Endodermal cell (in vitro differentiated cells): Measurements from ENCODE around the gene MCTP1. TPM values are rescaled to one million over a fixed set of nuclear protein-coding genes. Genes with fewer than 3 reads are reported as not detected.
"Not testable (repeated sequence)": the region's sequence is repeated elsewhere in the genome, so short reads cannot be mapped to it uniquely, and the experiment has no call there.

ENCODE experiments used
- DNase-seq: peaks from one replicate; pipeline ENCODE4 v3.0.0-alpha.2; 2017
- H3K27ac ChIP-seq: 2 replicates; pipeline ENCODE4 v1.5.1; 2013; ENCODE audit warnings: mild to moderate bottlenecking, low read depth, low read length, moderate library complexity
- H3K27me3 ChIP-seq: 2 replicates; pipeline ENCODE4 v1.6.1; 2013; ENCODE audit warnings: mild to moderate bottlenecking, low read length, moderate library complexity; ENCODE audit not compliant: insufficient read depth, control insufficient read depth, poor library complexity, severe bottlenecking
- H3K36me3 ChIP-seq: 2 replicates; pipeline ENCODE4 v1.7.0; 2013; ENCODE audit warnings: mild to moderate bottlenecking, low read length, moderate library complexity; ENCODE audit not compliant: control insufficient read depth, insufficient read depth
- H3K4me1 ChIP-seq: one replicate; pipeline ENCODE4 v1.7.0; 2013; ENCODE audit warnings: low read length; ENCODE audit not compliant: control insufficient read depth, insufficient read depth
- H3K4me3 ChIP-seq: 2 replicates; pipeline ENCODE4 v1.5.1; 2013; ENCODE audit warnings: mild to moderate bottlenecking, low read length, moderate library complexity
- H3K9ac ChIP-seq: 2 replicates; pipeline ENCODE4 v1.6.1; 2013; ENCODE audit warnings: mild to moderate bottlenecking, low read length, moderate library complexity; ENCODE audit not compliant: poor library complexity, severe bottlenecking; ENCODE audit errors: extremely low read depth
- H3K9me3 ChIP-seq: 2 replicates; pipeline ENCODE4 v1.6.1; 2013; ENCODE audit warnings: mild to moderate bottlenecking, low read length, moderate library complexity; ENCODE audit not compliant: control insufficient read depth
- H3K27ac Mint-ChIP-seq: 2 replicates; pipeline ENCODE4 v1.8.0; 2020; ENCODE audit warnings: mixed read lengths
- H3K27me3 Mint-ChIP-seq: 2 replicates; pipeline ENCODE4 v1.8.0; 2021; ENCODE audit warnings: mild to moderate bottlenecking, mixed read lengths; ENCODE audit not compliant: insufficient read depth
- H3K36me3 Mint-ChIP-seq: 2 replicates; pipeline ENCODE4 v1.8.0; 2020; ENCODE audit warnings: low read depth, mixed read lengths
- H3K4me1 Mint-ChIP-seq: 2 replicates; pipeline ENCODE4 v1.8.0; 2020; ENCODE audit warnings: mixed read lengths
- H3K4me3 Mint-ChIP-seq: 2 replicates; pipeline ENCODE4 v1.8.0; 2020; ENCODE audit warnings: mild to moderate bottlenecking, moderate library complexity, mixed read lengths
- H3K9me3 Mint-ChIP-seq: 2 replicates; pipeline ENCODE4 v1.8.0; 2020; ENCODE audit warnings: mild to moderate bottlenecking, mixed read lengths
- WGBS, 2 experiments: methylation state at CpG; one replicate each; pipeline versions ENCODE4 v1.1.5 to v1.1.7; 2013; ENCODE audit warnings: missing lambda C conversion rate in 2 of 2, mixed read lengths in 1 of 2; ENCODE audit not compliant: insufficient coverage in 1 of 2, insufficient read length in 1 of 2; 5-methylcytosine and 5-hydroxymethylcytosine counted together
- total RNA-seq, 2 donors: library from RNA; stranded (reverse); fragmentation: NEBNext Ultra II Directional in 1 of 2; extraction: Animal tissue kit (Norgen Biotek cat#: 25700) in 1 of 2; gene quantifications; 2 replicates in 1 of 2; 3 replicates in 1 of 2; pipeline ENCODE4 v1.2.1, GENCODE V29; 2021
- TF ChIP-seq, protein P1 (sequence below): fragments of 200-600 bp; sonication (generic); conservative IDR thresholded peaks from 2 replicates; pipeline ENCODE4 v1.5.0; 2021; ENCODE audit warnings: antibody characterized with exemption, mild to moderate bottlenecking

Gene MCTP1
- total RNA-seq, 2 donors from 2014 or later, result 0.71 to 3.7 TPM

DNA sequence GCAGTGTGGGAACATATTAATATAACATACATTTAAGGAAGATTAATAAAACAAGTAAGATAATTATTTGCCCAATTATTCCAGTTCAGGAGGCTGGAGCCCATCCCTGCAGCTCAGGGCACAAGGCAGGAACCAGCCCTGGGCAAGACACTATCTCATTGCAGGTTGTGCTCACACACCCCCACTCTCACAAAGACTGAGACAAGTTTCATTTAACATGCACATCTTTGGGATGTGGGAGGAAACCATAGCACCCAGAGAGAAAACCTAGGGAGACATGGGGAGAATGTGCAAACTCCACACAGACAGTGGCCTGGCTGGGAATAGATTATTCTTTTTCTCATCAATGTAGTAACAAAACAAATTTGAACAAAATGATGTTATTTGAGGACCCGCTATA, 279.1 kb downstream of the MCTP1 start:
- peaks cover 42% of the 10 kb centered on the region for H3K9me3 Mint-ChIP-seq
- TF ChIP-seq, protein P1, sequence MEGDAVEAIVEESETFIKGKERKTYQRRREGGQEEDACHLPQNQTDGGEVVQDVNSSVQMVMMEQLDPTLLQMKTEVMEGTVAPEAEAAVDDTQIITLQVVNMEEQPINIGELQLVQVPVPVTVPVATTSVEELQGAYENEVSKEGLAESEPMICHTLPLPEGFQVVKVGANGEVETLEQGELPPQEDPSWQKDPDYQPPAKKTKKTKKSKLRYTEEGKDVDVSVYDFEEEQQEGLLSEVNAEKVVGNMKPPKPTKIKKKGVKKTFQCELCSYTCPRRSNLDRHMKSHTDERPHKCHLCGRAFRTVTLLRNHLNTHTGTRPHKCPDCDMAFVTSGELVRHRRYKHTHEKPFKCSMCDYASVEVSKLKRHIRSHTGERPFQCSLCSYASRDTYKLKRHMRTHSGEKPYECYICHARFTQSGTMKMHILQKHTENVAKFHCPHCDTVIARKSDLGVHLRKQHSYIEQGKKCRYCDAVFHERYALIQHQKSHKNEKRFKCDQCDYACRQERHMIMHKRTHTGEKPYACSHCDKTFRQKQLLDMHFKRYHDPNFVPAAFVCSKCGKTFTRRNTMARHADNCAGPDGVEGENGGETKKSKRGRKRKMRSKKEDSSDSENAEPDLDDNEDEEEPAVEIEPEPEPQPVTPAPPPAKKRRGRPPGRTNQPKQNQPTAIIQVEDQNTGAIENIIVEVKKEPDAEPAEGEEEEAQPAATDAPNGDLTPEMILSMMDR, result no peak

DNA sequence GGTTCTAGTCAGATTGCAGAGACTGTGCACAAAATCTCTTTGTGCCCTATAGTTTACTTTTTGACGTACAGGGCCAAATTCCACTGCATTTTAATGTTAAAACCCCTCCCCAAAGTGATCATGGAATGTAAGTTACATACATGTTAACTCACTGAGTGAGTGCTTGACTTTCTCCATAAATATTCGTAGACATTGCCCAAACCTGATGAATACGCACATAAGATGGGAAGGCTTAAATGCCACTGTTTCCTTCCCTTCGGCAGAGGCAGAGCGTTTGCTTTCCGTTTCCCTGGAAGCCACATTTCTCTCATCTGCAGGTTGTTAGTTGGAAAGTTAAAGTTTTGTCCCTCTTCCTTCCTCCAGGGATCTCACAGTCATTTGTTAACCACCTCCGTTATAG, 286.2 kb downstream of the MCTP1 start:
- WGBS, 2 experiments, result 61 to 76% methylated on average over 3 to 6 of the region's 7 CpGs
- no peak overlapping the region for H3K27ac Mint-ChIP-seq

More for the DNA sequence above, 279.1 kb downstream of the MCTP1 start:
- DNase-seq, result no peak
- Histone ChIP-seq H3K27me3 (no peaks in the 10 kb centered on the region), H3K4me1 (no peaks in the 10 kb centered on the region), H3K9me3 (peaks cover 16% of the 10 kb centered on the region), H3K9ac (no peak overlapping the region), H3K4me3 (no peak overlapping the region), H3K27ac (no peak overlapping the region), H3K36me3 (no peaks in the 10 kb centered on the region)
- Mint-ChIP-seq H3K4me1 (no peaks in the 10 kb centered on the region), H3K27ac (no peak overlapping the region), H3K36me3 (peaks cover 9% of the 10 kb centered on the region), H3K27me3 (no peaks in the 10 kb centered on the region), H3K4me3 (no peak overlapping the region)
- WGBS, 2 experiments, result no CpG with 5 or more reads among the region's 1 CpG

DNA sequence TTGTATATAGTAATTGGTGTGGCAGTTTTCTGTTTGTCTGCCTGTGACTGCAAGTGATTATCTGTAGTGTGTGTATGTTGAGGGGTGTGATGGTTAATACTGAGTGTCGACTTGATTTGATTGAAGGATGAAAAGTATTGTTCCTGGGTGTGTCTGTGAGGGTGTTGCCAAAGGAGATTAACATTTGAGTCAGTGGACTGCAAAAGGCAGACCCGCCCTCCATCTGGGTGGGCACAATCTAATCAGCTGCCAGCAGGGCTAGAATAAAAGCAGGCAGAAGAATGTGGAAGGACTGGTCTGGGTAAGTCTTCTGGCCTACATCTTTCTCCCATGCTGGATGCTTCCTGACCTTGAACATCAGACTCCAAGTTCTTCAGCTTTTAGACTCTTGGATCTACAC, 290.4 kb downstream of the MCTP1 start:
- WGBS, 2 experiments, result 94 to 100% methylated on average over 1 to 2 of the region's 2 CpGs
- not testable (repeated sequence) for H3K4me3 Mint-ChIP-seq, H3K36me3 Mint-ChIP-seq, H3K27me3 ChIP-seq, H3K9ac ChIP-seq, H3K36me3 ChIP-seq, H3K27ac ChIP-seq, H3K9me3 Mint-ChIP-seq, H3K4me1 ChIP-seq, DNase-seq, H3K4me3 ChIP-seq, H3K9me3 ChIP-seq, H3K27ac Mint-ChIP-seq, H3K27me3 Mint-ChIP-seq
- H3K4me1 Mint-ChIP-seq, result peaks cover 27% of the 10 kb centered on the region

More for the DNA sequence above, 286.2 kb downstream of the MCTP1 start:
- H3K36me3 ChIP-seq, result no peaks in the 10 kb centered on the region
- DNase-seq, result no peak
- H3K27me3 Mint-ChIP-seq, result no peaks in the 10 kb centered on the region
- H3K4me3 ChIP-seq, result no peak overlapping the region
- H3K9me3 ChIP-seq, result peaks cover 3% of the 10 kb centered on the region
- peaks cover 19% of the 10 kb centered on the region for H3K9me3 Mint-ChIP-seq
- H3K4me1 ChIP-seq, result no peaks in the 10 kb centered on the region
- peaks cover 27% of the 10 kb centered on the region for H3K4me1 Mint-ChIP-seq
- no peak overlapping the region for H3K4me3 Mint-ChIP-seq
- H3K27me3 ChIP-seq, result no peaks in the 10 kb centered on the region
- TF ChIP-seq, protein P1, result no peak
- no peak overlapping the region for H3K9ac ChIP-seq
- H3K27ac ChIP-seq, result no peak overlapping the region
- peaks cover under 1% of the 10 kb centered on the region for H3K36me3 Mint-ChIP-seq

DNA sequence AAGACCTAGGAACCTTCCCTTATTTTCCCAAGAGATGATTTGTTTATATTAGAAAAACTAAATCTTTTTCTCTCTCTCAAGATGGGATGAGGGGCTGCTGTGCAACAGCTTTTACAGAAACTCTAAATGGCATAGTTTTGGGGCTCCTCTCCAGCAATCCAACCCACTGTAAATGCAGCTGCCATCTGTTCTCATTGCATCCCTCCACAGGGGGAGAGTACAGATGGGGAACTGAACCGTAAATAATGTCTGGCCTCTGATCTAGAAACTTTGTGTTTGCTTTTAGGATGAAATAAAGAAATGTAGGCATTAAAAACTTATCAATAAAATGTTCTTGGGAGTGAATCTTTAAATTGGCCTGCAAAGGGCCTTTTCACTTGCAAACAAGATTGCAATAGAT, 291.4 kb downstream of the MCTP1 start:
- no peaks in the 10 kb centered on the region for H3K36me3 Mint-ChIP-seq
- Histone ChIP-seq H3K4me3 (no peak overlapping the region), H3K27me3 (no peaks in the 10 kb centered on the region), H3K36me3 (no peaks in the 10 kb centered on the region), H3K4me1 (no peaks in the 10 kb centered on the region), H3K9ac (no peak overlapping the region), H3K27ac (no peak overlapping the region), H3K9me3 (no peaks in the 10 kb centered on the region)
- H3K27ac Mint-ChIP-seq, result no peak overlapping the region
- no peaks in the 10 kb centered on the region for H3K27me3 Mint-ChIP-seq
- no peak for DNase-seq
- no peak overlapping the region for H3K4me3 Mint-ChIP-seq
- H3K9me3 Mint-ChIP-seq, result no peaks in the 10 kb centered on the region
- TF ChIP-seq, protein P1, result no peak
- 85% methylated on average over 1 of the region's 1 CpG; no CpG with 5 or more reads in 1 of the 2 experiments for WGBS, 2 experiments
- H3K4me1 Mint-ChIP-seq, result peaks cover 22% of the 10 kb centered on the region
